Ectodermal cell (in vitro differentiated cells): ENCODE measurements around the gene AATF.
A peak's percentile ranks its signal among the peaks of the same experiment; 100 is the strongest.

ENCODE experiments used
- H3K27ac ChIP-seq: 2 replicates; pipeline ENCODE4 v1.7.0; 2013; ENCODE audit warnings: mild to moderate bottlenecking, low read depth, low read length; ENCODE audit not compliant: insufficient read depth, poor library complexity, severe bottlenecking
- H3K27me3 ChIP-seq: 2 replicates; pipeline ENCODE4 v1.7.0; 2013; ENCODE audit warnings: mild to moderate bottlenecking, low read length; ENCODE audit not compliant: insufficient read depth, control insufficient read depth, poor library complexity, severe bottlenecking
- H3K36me3 ChIP-seq: one replicate; pipeline ENCODE4 v1.7.0; 2013; ENCODE audit warnings: low read length; ENCODE audit not compliant: control insufficient read depth, insufficient read depth
- H3K4me1 ChIP-seq: one replicate; pipeline ENCODE4 v1.7.0; 2013; ENCODE audit warnings: low read length; ENCODE audit not compliant: control insufficient read depth, insufficient read depth
- H3K4me3 ChIP-seq: 2 replicates; pipeline ENCODE4 v1.7.0; 2013; ENCODE audit warnings: low read depth, low read length, control low read depth; ENCODE audit not compliant: insufficient read depth
- H3K9me3 ChIP-seq: 2 replicates; pipeline ENCODE4 v1.7.0; 2013; ENCODE audit warnings: mild to moderate bottlenecking, low read length, moderate library complexity; ENCODE audit not compliant: control insufficient read depth
- WGBS, 2 experiments: methylation state at CpG; one replicate each; pipeline ENCODE4 v1.1.7; 2013; ENCODE audit warnings: missing lambda C conversion rate in 2 of 2; 5-methylcytosine and 5-hydroxymethylcytosine counted together

AATF gene

DNA sequence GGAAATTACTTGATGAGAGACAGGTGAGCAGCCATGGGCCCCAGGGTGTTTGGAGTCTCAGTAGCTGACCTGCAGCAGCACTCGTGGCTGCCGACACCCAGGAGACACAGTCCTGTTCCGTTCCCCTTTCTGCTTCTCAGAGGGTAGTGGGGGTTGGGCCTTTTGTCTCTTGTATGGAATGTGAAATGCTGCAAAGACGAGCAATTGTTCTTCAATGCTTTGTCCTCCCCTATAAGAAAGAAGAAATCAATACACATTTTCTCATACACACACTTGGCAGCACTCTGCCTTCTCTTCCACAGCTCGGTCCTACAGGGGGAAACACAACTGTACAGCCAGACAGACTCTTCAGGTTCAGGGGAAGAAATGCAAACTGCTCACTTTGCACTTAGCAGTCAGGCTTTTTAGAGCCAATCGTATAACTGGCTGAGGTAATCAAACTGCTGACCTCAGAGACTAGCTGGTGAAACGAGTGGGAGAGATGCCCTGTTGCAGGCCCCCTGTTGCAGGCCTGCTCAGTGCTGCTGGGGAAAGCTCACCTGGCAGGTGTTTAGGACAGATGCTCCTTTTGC, 96.7 kb downstream of the AATF start:
- Histone ChIP-seq H3K27ac (peak overlapping the region; percentile 22), H3K9me3 (no peaks in the 10 kb centered on the region), H3K4me3 (no peak overlapping the region), H3K4me1 (peaks cover 24% of the 10 kb centered on the region), H3K27me3 (no peaks in the 10 kb centered on the region), H3K36me3 (no peaks in the 10 kb centered on the region)
- 36 to 47% methylated on average over 7 of the region's 7 CpGs for WGBS, 2 experiments

DNA sequence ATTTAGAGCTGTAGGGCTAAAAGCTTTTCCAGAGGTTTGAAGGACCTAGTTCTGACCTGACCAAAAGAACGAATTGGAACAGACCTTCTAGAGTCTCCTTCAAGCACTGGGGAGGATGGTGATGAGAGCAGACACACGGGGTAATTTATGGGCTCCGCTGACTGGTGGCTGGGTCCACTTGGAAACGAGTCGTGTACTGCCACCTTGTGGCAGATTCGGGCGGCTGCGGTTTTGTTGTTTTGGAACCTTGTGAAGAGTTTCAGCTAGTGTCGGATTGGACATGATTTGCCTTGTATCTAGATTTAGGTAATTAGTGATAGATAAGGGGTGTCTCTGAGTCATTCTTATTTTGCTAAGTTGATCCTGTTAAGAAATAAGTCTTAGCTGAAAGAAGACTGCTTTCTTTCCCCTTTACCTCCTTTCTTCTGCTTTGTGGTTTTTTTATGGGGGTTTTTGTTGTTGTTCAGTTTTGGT, 98.9 kb downstream of the AATF start:
- H3K27ac ChIP-seq = no peak overlapping the region
- no peak overlapping the region for H3K4me3 ChIP-seq
- H3K36me3 ChIP-seq = no peaks in the 10 kb centered on the region
- H3K4me1 ChIP-seq = peaks cover 24% of the 10 kb centered on the region
- 11 to 12% methylated on average over 9 of the region's 9 CpGs for whole genome bisulfite sequencing, 2 experiments
- no peaks in the 10 kb centered on the region for H3K9me3 ChIP-seq
- H3K27me3 ChIP-seq = no peaks in the 10 kb centered on the region

DNA sequence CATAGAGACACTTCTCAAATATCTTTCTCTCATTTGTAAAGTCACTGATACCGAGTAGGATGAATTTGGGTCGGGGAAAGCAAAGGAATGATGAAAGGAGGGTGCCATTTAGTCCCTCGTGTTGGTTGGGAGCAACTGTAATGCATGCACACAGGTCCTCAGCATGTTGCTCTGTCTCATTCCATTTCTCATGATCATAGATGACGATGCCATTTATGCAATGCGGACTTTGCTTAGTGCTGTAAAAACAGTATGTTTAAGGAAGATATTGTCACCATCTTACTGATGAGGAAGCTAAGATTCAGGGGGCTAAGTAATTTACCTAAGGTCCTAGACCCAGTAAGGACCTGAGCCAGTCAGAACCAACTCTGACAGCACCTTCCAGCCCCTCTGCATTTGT, 100.1 kb downstream of the AATF start:
- Histone ChIP-seq H3K4me1 (peaks cover 23% of the 10 kb centered on the region), H3K36me3 (no peaks in the 10 kb centered on the region), H3K4me3 (no peak overlapping the region), H3K27me3 (no peaks in the 10 kb centered on the region), H3K27ac (no peak overlapping the region), H3K9me3 (no peaks in the 10 kb centered on the region)
- 89 to 92% methylated on average over 5 of the region's 5 CpGs for WGBS, 2 experiments

DNA sequence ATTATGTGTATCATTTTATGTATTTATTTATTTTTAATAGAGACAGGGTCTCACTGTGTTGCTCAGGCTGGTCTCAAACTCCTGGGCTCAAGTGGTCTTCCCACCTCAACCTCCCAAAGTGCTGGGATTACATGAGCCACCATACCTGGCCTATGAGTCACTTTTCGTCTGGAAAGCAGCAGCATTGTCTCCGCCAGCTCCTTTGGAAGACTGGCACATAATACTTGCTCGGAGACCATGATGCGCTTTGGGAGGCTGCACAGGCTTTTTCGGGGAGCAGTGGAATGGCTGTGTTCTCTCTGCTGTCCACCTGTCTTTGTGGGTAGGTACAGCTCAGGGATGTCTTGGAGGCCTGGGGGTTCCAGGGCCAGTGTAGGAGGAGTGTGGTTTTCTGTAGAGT, 102.2 kb downstream of the AATF start:
- Histone ChIP-seq H3K27ac (no peak overlapping the region), H3K4me1 (peaks cover 4% of the 10 kb centered on the region), H3K36me3 (no peaks in the 10 kb centered on the region), H3K4me3 (no peak overlapping the region), H3K9me3 (no peaks in the 10 kb centered on the region), H3K27me3 (no peaks in the 10 kb centered on the region)
- whole genome bisulfite sequencing, 2 experiments = 85 to 95% methylated on average over 5 of the region's 5 CpGs

DNA sequence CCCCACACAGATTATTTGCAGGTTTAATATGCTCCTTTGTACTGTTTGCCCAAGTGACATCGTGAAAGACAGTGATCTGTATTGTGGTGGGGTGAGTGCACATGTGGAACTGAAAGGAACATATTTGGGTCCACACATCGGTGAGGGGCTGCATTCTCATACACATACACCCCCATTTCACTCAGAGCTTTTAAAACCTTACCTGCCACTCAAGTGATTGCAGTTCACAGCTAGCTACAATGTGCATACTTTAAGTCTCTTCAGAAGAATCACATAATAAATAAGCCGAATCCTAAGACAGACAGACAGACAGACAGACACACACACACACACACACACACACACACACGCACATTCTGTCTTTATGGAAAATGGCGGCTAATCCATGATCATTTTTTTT, 102.6 kb downstream of the AATF start:
- WGBS, 2 experiments = 86 to 90% methylated on average over 3 of the region's 5 CpGs
- Histone ChIP-seq H3K36me3 (no peaks in the 10 kb centered on the region), H3K27ac (no peak overlapping the region)

DNA sequence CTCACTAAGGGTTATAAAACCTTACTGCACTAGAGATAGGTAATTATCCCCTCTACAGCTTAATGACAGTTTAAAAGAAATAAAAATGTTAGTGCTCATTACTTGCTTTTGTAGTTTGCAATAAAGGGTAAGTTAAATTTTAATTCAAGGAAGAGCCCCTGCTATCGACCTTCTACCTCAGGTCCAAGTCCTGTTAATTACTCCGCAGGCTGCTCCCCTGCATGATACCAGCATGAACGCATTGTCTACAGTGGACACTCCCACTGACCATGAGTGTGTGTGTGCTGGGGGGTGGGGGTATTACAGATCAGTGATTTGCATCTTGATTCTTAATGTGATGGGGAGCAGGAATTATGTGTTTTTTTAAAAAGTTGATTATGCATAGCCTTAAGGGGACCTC, 103.1 kb downstream of the AATF start:
- Histone ChIP-seq H3K27ac (no peak overlapping the region), H3K36me3 (no peaks in the 10 kb centered on the region), H3K27me3 (no peaks in the 10 kb centered on the region), H3K4me1 (no peaks in the 10 kb centered on the region), H3K9me3 (no peaks in the 10 kb centered on the region), H3K4me3 (no peak overlapping the region)
- 91 to 93% methylated on average over 3 of the region's 3 CpGs for WGBS, 2 experiments

More for the DNA sequence above, 102.6 kb downstream of the AATF start:
- Histone ChIP-seq H3K27me3 (no peaks in the 10 kb centered on the region), H3K4me3 (no peak overlapping the region), H3K4me1 (no peaks in the 10 kb centered on the region), H3K9me3 (no peaks in the 10 kb centered on the region)

DNA sequence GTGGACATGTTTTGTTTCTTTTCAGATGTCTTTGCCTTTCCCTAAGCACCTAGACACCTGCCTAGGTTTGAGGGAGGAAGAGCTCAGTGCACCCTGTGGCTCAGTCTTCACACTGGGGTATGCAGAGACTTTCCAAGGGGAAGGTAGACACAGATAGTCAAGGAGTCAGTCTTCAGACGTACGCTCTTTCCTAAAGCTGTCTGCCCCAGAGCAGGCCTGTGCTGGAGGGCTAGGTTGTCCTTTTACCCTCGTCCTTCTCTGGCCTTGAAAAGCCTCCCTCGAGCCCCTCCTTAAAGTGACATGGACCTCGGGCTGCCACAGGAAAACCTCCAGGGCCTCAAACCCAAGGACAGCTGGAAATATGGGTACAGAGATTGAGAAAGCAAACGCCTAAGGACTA, 103.7 kb downstream of the AATF start:
- no peaks in the 10 kb centered on the region for H3K9me3 ChIP-seq
- H3K27ac ChIP-seq = no peak overlapping the region
- H3K36me3 ChIP-seq = no peaks in the 10 kb centered on the region
- WGBS, 2 experiments = 88 to 93% methylated on average over 6 of the region's 6 CpGs
- H3K27me3 ChIP-seq = no peaks in the 10 kb centered on the region
- H3K4me1 ChIP-seq = no peaks in the 10 kb centered on the region
- H3K4me3 ChIP-seq = no peak overlapping the region

DNA sequence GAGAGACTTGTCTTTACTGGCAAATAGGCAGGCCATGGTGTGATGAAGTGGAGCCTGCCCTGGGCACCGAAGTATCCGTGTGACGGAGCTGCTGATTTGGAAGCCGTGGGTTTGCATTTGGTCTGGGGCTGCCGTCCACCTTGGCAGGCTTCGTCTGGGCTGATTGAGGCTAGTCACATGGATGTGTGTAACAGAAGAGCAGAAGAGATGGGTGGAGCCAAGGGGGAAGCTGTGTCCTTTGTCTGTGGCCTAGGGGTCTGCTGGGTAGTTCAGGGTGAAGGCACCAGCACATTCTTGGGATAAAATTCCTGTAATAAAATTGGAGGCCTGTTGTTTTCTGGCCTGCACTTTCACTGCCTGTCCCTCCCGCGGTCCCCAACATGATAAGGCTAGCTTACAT, 106.1 kb downstream of the AATF start:
- no peaks in the 10 kb centered on the region for H3K36me3 ChIP-seq
- 90 to 91% methylated on average over 8 of the region's 8 CpGs for WGBS, 2 experiments

DNA sequence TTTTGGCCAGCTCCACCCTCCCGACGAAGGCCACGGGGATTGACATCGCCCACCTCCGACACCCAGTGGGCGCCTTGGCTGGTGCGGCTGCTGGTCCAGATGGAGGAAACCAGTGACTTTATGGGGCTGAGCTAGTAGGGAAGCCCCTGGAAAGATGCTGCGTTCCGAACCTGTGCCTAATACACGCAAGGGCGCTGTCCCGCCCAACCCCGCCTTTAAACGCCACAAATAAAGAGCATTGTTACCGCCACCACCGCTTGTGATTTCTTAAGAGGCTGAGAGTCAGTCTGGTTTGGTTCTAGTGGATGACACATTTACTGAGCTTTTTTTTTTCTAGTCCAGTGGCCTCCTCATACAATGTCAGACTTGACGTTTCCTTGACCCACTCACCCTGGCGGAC, 107.9 kb downstream of the AATF start:
- Histone ChIP-seq H3K36me3 (no peaks in the 10 kb centered on the region), H3K4me1 (no peaks in the 10 kb centered on the region), H3K4me3 (no peak overlapping the region), H3K27me3 (no peaks in the 10 kb centered on the region), H3K27ac (no peak overlapping the region), H3K9me3 (no peaks in the 10 kb centered on the region)
- 93 to 94% methylated on average over 18 of the region's 18 CpGs for WGBS, 2 experiments

More for the DNA sequence above, 106.1 kb downstream of the AATF start:
- Histone ChIP-seq H3K4me1 (no peaks in the 10 kb centered on the region), H3K27me3 (no peaks in the 10 kb centered on the region), H3K4me3 (no peak overlapping the region), H3K9me3 (no peaks in the 10 kb centered on the region), H3K27ac (no peak overlapping the region)

DNA sequence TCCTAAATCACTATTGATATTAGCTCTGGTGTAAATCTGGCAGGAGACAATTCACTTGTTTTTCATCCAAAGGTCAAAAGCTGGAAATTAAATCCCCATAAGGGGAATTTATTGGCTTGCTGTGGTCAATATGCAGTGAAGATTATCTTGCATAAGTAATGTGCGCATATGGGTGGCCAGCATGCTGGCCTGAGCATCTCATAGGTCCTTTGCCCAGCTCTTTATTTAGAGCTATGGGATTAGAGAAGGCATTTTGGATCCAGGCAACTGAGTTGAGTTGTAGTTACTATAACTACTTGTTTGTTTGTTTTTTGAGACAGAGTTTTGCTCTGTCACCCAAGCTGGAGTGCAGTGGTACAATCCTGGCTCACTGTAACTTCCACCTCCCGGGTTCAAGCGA, 110.7 kb downstream of the AATF start:
- no peaks in the 10 kb centered on the region for H3K9me3 ChIP-seq
- no peak overlapping the region for H3K27ac ChIP-seq
- WGBS, 2 experiments = 97 to 98% methylated on average over 3 of the region's 3 CpGs
- H3K4me1 ChIP-seq = peaks cover 8% of the 10 kb centered on the region
- no peak overlapping the region for H3K4me3 ChIP-seq
- no peaks in the 10 kb centered on the region for H3K36me3 ChIP-seq
- no peaks in the 10 kb centered on the region for H3K27me3 ChIP-seq

DNA sequence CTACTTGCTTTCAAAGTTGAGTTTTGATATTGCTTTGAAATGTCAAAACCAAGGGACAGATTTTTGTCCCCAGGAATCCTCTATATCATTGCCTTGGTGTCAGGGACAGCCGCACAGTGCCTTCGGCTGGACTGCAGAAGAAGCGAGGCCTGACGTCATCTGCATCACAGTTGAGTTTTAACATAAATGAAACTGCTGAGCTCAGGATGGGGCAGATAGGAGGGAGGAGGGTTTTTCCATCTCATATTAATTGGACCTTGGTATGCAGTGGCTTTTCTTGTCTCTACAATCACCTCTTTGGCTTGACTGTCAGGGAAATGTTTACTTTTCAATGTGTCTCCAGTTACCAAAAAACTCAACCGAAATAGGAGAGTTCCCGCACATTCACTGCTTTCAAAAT, 111.3 kb downstream of the AATF start:
- no peak overlapping the region for H3K27ac ChIP-seq
- 93 to 96% methylated on average over 6 of the region's 6 CpGs for WGBS, 2 experiments
- H3K4me3 ChIP-seq = no peak overlapping the region
- no peaks in the 10 kb centered on the region for H3K36me3 ChIP-seq
- no peaks in the 10 kb centered on the region for H3K9me3 ChIP-seq
- peaks cover 8% of the 10 kb centered on the region for H3K4me1 ChIP-seq
- H3K27me3 ChIP-seq = no peaks in the 10 kb centered on the region
